Measurements from ENCODE around the gene ARHGAP1. TPM values are rescaled to one million over a fixed set of nuclear protein-coding genes. Genes with fewer than 3 reads are reported as not detected.

Gene ARHGAP1
- polyA plus RNA-seq, 3 donors = 31.6 to 59.3 (median 44.1) TPM

- H2AFZ ChIP-seq (ENCODE audit: insufficient read depth, low read depth, low read length, poor library complexity, severe bottlenecking) = no peak overlapping the region
- H3K36me3 ChIP-seq (replicated peaks in 1 of 2; ENCODE audit: control insufficient read depth in 1 of 2, insufficient read depth in 2 of 2, low read length in 2 of 2) = peaks cover 49 to 69% of the 10 kb centered on the region in 2 donors
- H3K4me1 Mint-ChIP-seq = peaks cover 28% of the 10 kb centered on the region
- no peak overlapping the region for H3K4me3 ChIP-seq (replicated peaks in 1 of 3; ENCODE audit: low read depth in 2 of 3, low read length in 3 of 3)
- TF ChIP-seq CTCF (IDR thresholded peaks at IDR 0.05) = no peak
- H3K79me2 ChIP-seq (ENCODE audit: insufficient read depth, low read length) = peaks cover 82% of the 10 kb centered on the region
- WGBS (ENCODE audit: insufficient coverage) = 98% methylated on average over 8 of the region's 11 CpGs
- H3K4me2 ChIP-seq (replicated peaks; ENCODE audit: extremely low read depth, low read length, poor library complexity, severe bottlenecking) = no peak overlapping the region
- H3K9me3 Mint-ChIP-seq = peaks cover 0 to 2% (median 0%) of the 10 kb centered on the region in 7 donors
- no peak overlapping the region for H3K4me3 Mint-ChIP-seq
- H3K36me3 Mint-ChIP-seq = peaks cover 43 to 66% of the 10 kb centered on the region in 2 donors
- peak overlapping the region in 1 of 2 donors; percentile 51 for H3K27ac ChIP-seq (ENCODE audit: low read depth in 1 of 2, low read length in 2 of 2)
- peaks cover 16 to 28% of the 10 kb centered on the region in 2 donors for H3K4me1 ChIP-seq (ENCODE audit: control insufficient read depth in 1 of 2, insufficient read depth in 2 of 2, low read length in 2 of 2)
- intact Hi-C loops (cut with micrococcal nuclease) = no loop called here
- peaks cover 69% of the 10 kb centered on the region for H4K20me1 ChIP-seq (ENCODE audit: insufficient read depth, low read length)
- peak overlapping the region in 1 of 7 donors; percentile 76 for H3K27ac Mint-ChIP-seq
- no peaks in the 10 kb centered on the region for H3K9me3 ChIP-seq (replicated peaks in 1 of 2; ENCODE audit: control insufficient read depth in 1 of 2, insufficient read depth in 1 of 2, low read length in 2 of 2)
- peaks cover 0 to 4% (median 0%) of the 10 kb centered on the region in 3 donors for H3K27me3 Mint-ChIP-seq (ENCODE audit: low read depth in 3 of 3)
- H3K27me3 ChIP-seq (ENCODE audit: control insufficient read depth in 2 of 2, insufficient read depth in 2 of 2, low read length in 2 of 2) = no peaks in the 10 kb centered on the region
- H3K9ac ChIP-seq (ENCODE audit: insufficient read depth, low read length, poor library complexity, severe bottlenecking) = no peak overlapping the region
- DNase-seq = no peak
These were observed 4.2 kb downstream of the ARHGAP1 start for GRCh38 chr11:46696212-46696558.

- no peaks in the 10 kb centered on the region for H3K27me3 ChIP-seq (ENCODE audit: control insufficient read depth in 2 of 2, insufficient read depth in 2 of 2, low read length in 2 of 2)
- no peak for DNase-seq
- peaks cover 53 to 75% of the 10 kb centered on the region in 2 donors for H3K36me3 ChIP-seq (replicated peaks in 1 of 2; ENCODE audit: control insufficient read depth in 1 of 2, insufficient read depth in 2 of 2, low read length in 2 of 2)
- H3K4me3 Mint-ChIP-seq = no peak overlapping the region
- H3K27ac ChIP-seq (ENCODE audit: low read depth in 1 of 2, low read length in 2 of 2) = peak overlapping the region in 1 of 2 donors; percentile 51
- peak overlapping the region in 1 of 7 donors; percentile 33 for H3K27ac Mint-ChIP-seq
- H3K9ac ChIP-seq (ENCODE audit: insufficient read depth, low read length, poor library complexity, severe bottlenecking) = no peak overlapping the region
- peaks cover 81% of the 10 kb centered on the region for H3K79me2 ChIP-seq (ENCODE audit: insufficient read depth, low read length)
- H3K36me3 Mint-ChIP-seq = peaks cover 49 to 72% of the 10 kb centered on the region in 2 donors
- WGBS (ENCODE audit: insufficient coverage) = 99% methylated on average over 12 of the region's 12 CpGs
- TF ChIP-seq CTCF (IDR thresholded peaks at IDR 0.05) = no peak
- peaks cover 69% of the 10 kb centered on the region for H4K20me1 ChIP-seq (ENCODE audit: insufficient read depth, low read length)
- H3K4me2 ChIP-seq (replicated peaks; ENCODE audit: extremely low read depth, low read length, poor library complexity, severe bottlenecking) = no peak overlapping the region
- H3K4me1 ChIP-seq (ENCODE audit: control insufficient read depth in 1 of 2, insufficient read depth in 2 of 2, low read length in 2 of 2) = peaks cover 15 to 26% of the 10 kb centered on the region in 2 donors
- intact Hi-C loops (cut with micrococcal nuclease) = no loop called here
- H3K4me1 Mint-ChIP-seq = peaks cover 28% of the 10 kb centered on the region
- peaks cover 0 to 4% (median 0%) of the 10 kb centered on the region in 3 donors for H3K27me3 Mint-ChIP-seq (ENCODE audit: low read depth in 3 of 3)
- peaks cover 0 to 2% (median 0%) of the 10 kb centered on the region in 7 donors for H3K9me3 Mint-ChIP-seq
- H2AFZ ChIP-seq (ENCODE audit: insufficient read depth, low read depth, low read length, poor library complexity, severe bottlenecking) = no peak overlapping the region
- H3K4me3 ChIP-seq (replicated peaks in 1 of 3; ENCODE audit: low read depth in 2 of 3, low read length in 3 of 3) = no peak overlapping the region
- H3K9me3 ChIP-seq (replicated peaks in 1 of 2; ENCODE audit: control insufficient read depth in 1 of 2, insufficient read depth in 1 of 2, low read length in 2 of 2) = no peaks in the 10 kb centered on the region
These were observed 4.8 kb downstream of the ARHGAP1 start for GRCh38 chr11:46695345-46696211.
